Mononuclear cell (primary cell): ENCODE results near the gene SLC5A10. TPM values are rescaled to one million over a fixed set of nuclear protein-coding genes. Genes with fewer than 3 reads are reported as not detected.

Source experiments
- H3K27me3 ChIP-seq: 2 replicates; pipeline ENCODE4 v1.6.0; 2011; ENCODE audit warnings: low read length, control low read depth; ENCODE audit not compliant: insufficient read depth
- H3K4me1 ChIP-seq: 2 replicates; pipeline ENCODE4 v1.5.1; 2011; ENCODE audit warnings: mild to moderate bottlenecking, low read length, control low read depth; ENCODE audit not compliant: insufficient read depth
- H3K4me3 ChIP-seq: 2 replicates; pipeline ENCODE4 v1.5.1; 2011; ENCODE audit warnings: mild to moderate bottlenecking, low read length, moderate library complexity
- H3K9me3 ChIP-seq: 2 replicates; pipeline ENCODE4 v1.5.1; 2011; ENCODE audit warnings: low read depth, mild to moderate bottlenecking, control low read depth, low read length
- total RNA-seq: library from RNA; depleted of rRNA; stranded (reverse); fragments of >200 nt; gene quantifications from one replicate; pipeline ENCODE4 v1.2.3, GENCODE V29; 2012

Gene SLC5A10
- total RNA-seq, 1 donor: 0.10 TPM

DNA sequence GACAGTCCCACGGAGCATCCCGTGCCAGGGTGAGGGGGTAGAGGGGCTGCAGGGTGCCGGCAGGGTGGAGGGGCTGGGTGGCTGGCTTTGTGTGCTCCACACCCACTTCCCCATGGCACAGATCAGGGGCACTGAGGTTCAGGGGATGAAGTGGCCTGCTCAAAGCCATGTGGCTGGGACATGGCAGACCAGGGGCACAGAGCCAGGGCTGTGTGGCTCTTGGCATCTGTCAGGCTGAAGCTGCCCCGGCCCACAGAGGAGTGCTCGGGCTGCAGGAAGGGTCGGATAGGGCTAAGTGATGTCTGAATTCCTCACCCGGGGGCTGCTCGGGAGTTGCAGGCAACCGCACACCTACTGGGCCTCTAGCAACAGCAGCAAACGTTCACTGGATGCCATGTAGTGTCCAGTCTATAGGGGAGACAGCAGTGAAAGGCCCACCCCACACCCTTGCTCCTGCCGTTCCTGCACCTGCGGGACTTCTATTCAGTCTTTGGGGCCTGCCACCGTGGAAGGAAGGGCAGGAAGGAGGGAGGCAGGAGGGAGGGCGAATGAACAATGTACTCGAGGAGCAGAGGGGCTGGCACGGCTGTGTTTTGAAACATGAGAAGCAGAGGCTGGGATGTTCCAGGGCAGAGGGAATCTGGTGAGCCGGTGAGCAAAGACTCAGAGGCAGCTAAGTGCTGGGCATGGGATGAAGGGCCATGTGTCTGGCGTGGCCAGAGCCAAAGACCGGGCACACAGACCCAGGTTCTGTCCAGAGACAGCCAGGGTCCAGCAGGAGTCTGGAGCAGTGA is 15.1 kb downstream of the SLC5A10 start:
- Histone ChIP-seq H3K27me3 (no peaks in the 10 kb centered on the region), H3K4me3 (no peak overlapping the region), H3K4me1 (peaks cover 6% of the 10 kb centered on the region), H3K9me3 (no peaks in the 10 kb centered on the region)

DNA sequence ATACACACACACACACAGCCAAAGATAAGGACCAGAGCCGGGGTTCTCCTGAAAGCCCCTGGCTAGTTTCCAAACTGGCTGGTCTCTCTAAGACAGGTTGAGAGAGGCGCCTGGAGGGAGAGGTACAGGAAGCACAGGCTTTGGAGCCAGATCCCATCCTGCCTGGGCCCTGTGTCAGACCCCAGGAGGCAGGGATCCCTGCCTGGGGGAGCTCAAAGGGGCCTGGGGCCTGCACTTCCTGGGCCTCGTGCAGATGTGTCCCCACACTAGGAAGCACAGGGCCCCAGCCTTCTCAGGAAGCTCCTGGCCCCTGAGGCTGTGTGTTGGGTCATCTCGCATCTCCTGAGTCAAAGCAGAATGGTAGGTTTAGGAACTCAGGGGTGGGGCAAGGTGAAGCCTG is 16.0 kb downstream of the SLC5A10 start:
- Histone ChIP-seq H3K4me3 (no peak overlapping the region), H3K4me1 (peaks cover 6% of the 10 kb centered on the region), H3K27me3 (no peaks in the 10 kb centered on the region), H3K9me3 (no peaks in the 10 kb centered on the region)

DNA sequence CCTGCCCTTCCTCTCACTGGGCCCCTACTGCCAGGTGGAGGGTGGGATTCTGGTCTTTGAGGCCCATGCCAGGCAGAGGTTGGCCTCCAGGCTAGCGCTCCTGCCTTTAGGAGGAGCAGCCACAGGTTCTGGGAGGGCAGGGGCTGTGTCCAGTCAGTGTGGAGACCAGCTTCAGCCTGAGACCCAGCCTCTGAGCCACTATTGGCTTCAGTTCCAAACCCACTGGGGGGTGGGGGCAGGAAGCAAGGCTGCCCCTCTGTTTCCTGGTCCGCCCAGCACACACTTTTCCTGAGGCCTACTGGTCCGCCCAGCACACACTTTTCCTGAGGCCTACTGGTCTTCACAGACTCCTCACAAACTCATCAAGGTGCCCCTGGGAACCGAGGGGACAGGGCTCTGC is 16.4 kb downstream of the SLC5A10 start:
- H3K27me3 ChIP-seq: no peaks in the 10 kb centered on the region
- H3K9me3 ChIP-seq: no peaks in the 10 kb centered on the region
- H3K4me1 ChIP-seq: peaks cover 6% of the 10 kb centered on the region
- H3K4me3 ChIP-seq: no peak overlapping the region

DNA sequence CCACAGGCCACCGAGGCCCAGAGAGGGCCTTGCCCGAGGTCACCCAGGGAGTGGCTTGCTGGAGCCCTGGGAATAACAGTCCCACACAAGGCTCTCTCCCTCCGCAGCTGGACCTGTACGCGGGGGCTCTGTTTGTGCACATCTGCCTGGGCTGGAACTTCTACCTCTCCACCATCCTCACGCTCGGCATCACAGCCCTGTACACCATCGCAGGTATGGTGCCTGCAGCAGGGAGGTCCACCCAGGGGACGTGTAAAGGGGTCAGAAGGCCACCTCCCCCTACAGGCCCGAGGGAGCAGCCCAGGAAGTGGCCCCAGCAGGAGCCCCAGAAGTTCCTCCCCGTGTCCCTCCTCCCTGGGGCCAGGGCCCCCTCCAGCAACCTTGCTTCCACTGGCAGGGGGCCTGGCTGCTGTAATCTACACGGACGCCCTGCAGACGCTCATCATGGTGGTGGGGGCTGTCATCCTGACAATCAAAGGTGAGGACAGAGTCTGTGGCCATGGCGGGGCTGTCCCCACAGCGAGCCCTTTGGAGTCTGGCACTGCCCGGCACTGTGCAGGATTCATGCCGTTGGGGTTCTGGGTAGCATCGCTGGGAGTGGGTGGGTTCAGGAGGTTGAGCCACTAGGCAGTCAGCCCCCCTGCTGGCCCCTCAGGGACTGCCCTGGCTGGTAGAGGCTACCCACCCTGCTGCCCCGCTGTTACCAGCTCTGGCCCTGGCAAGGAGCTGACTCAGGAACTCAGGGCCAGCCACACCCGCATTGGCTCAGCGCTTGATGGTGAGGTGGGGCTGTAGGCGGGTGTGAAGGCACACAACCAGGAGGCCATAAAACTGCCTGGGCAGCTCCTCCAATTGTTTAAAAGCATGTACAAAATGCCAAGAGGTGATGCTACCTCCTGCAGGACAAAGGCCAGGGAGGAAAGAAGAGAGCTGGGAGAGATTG is 17.3 kb downstream of the SLC5A10 start:
- H3K4me1 ChIP-seq: peaks cover 6% of the 10 kb centered on the region
- no peaks in the 10 kb centered on the region for H3K27me3 ChIP-seq
- no peak overlapping the region for H3K4me3 ChIP-seq

DNA sequence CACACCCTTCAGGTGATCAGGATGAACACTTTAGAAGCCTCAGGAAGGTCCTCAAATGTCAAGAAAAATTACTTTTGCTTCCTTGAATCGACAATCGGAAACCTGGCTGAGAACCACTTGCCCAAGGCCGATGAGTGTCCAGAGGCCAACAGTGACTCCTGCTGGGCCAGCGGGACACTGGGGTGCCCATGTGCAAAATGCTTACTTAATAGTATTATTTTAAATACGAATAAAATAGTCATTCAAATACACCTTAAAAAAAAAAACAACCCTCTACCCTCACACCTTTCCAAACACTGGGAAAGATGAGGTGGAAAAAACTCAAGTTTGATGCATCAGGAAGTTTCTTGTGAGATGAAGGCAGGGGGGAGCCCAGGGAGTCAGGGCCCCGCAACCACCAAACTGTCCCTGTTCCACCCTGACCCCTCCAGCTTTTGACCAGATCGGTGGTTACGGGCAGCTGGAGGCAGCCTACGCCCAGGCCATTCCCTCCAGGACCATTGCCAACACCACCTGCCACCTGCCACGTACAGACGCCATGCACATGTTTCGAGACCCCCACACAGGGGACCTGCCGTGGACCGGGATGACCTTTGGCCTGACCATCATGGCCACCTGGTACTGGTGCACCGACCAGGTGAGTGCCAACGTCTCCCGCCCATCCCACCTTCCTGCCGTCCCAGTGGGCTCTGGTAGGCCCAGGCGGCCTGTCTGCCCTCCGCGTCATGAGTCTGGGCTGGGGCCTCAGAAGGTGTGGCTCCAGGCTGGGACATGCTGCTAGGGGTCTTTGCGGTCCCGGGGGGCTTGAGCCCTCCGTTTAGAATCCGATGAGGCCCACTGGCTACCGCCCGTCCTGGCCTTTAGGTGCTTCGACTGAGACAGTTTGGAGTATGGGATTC is 18.9 kb downstream of the SLC5A10 start:
- peaks cover 6% of the 10 kb centered on the region for H3K4me1 ChIP-seq
- H3K27me3 ChIP-seq: no peaks in the 10 kb centered on the region
- no peaks in the 10 kb centered on the region for H3K9me3 ChIP-seq
- H3K4me3 ChIP-seq: no peak overlapping the region

More for the DNA sequence above, 17.3 kb downstream of the SLC5A10 start:
- H3K9me3 ChIP-seq: no peaks in the 10 kb centered on the region

DNA sequence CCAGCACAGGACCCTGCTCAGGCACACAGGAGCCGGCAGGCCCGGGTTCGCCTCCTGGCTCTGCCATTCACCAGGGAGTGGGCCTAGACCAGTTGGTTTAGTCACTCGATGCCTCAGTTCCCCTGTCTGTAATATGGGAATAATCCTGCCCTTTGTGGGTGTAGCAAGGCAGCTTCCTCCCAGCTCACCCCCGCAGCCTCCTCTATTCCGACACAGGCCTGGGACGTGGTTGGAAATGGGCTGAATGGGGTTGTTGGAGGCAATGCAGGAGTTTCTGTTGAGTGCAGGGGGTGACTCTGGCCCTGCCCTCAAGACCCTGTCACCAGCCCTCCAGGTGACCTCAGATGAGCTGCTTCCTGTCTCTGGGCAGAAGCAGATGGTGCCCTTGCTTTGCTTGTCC is 19.8 kb downstream of the SLC5A10 start:
- peaks cover 6% of the 10 kb centered on the region for H3K4me1 ChIP-seq
- no peaks in the 10 kb centered on the region for H3K9me3 ChIP-seq
- no peak overlapping the region for H3K4me3 ChIP-seq
- no peaks in the 10 kb centered on the region for H3K27me3 ChIP-seq

DNA sequence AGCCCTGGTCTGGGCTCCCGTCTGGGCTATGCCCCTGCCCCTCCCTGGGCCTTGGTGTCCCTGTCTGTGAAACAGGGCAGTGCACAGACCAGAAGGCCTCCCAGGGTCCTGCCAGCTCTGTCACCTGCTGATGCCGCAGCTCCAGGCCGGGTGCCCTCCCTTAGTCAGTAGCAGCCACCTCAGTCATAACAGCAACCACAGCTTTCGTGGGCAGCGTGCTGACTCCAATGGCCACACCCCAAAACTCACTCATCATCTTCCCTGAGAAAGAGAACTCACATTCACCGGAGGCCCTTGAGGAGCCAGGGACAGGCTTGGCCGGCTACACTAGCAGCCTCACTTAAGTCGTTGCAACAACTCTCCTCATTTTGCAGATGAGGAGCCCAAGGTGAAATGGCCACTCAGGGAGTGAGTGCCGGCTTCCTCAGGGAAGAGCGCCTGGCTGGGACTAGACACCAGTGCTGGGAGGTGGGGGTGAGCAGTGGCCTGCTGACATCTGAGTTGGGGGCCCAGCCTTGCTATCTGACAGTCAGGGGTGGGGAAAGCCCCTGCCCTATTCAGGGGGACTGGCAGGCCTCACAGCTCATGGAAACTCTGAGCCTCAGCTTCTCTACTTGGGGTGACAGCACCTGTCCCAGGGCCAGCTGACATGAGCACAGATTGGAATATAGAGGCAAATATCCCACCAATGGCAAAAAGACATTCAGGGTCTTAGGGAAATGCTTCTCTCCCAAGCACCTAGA is 22.6 kb downstream of the SLC5A10 start:
- no peaks in the 10 kb centered on the region for H3K4me1 ChIP-seq
- H3K4me3 ChIP-seq: no peak overlapping the region
- H3K9me3 ChIP-seq: no peaks in the 10 kb centered on the region
- no peaks in the 10 kb centered on the region for H3K27me3 ChIP-seq

DNA sequence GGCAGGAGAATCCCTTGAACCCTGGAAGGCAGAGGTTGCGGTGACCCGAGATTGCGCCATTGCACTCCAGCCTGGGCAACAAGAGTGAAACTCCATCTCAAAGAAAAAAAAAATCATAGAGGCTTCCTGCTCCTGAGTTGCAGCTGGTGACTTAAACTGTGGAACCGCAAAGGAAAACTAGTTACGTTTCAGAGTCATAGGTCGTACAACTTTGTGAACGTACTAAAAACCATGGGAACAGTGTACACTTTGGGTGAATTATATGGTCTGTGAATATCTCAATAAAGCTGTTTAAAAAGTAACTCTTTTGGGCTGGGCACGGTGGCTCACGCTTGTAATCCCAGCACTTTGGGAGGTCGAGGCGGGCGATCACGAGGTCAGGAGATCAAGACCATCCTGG is 23.6 kb downstream of the SLC5A10 start:
- no peaks in the 10 kb centered on the region for H3K27me3 ChIP-seq
- H3K4me1 ChIP-seq: no peaks in the 10 kb centered on the region
- H3K4me3 ChIP-seq: no peak overlapping the region
- no peaks in the 10 kb centered on the region for H3K9me3 ChIP-seq

DNA sequence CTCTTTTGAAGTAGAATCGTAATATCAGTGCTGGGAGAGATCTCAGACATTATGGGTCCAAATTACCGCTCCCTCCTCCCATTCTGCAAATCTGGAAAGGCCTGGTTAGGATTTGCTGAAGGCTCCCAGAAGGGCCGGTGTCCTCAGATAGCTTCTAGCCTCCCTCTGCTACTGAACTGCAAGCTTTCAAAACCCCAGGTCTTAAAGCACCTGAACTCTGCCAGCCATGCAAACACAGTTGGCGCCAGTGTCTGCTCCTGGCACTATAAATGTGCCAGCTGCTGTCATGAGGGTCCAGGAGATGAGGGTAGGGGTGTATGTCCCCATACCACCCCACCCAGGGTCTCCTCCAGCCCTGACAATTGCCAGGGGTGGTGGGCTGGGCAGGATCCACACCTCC is 24.2 kb downstream of the SLC5A10 start:
- H3K27me3 ChIP-seq: no peaks in the 10 kb centered on the region
- no peaks in the 10 kb centered on the region for H3K4me1 ChIP-seq
- no peak overlapping the region for H3K4me3 ChIP-seq
- H3K9me3 ChIP-seq: no peaks in the 10 kb centered on the region

DNA sequence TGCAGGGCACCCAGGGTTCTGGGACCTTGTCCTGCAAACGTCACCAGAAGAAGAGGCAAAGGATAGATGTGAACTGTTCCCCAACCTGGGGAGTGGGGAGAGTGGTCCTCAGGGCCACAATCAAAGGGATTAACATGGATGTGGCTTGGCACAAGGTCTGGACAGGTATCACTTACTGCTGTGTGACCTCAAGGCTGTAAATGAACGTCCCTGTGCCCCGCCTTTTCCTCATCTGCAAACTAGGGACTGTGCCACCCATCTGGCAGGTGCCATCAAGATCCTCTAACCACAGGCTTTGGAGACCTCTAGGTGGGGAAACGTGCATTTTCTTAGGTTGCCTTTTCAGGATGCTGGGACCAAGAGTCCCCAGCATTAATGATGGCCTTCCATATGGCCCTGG is 25.1 kb downstream of the SLC5A10 start:
- Histone ChIP-seq H3K27me3 (no peaks in the 10 kb centered on the region), H3K4me1 (no peaks in the 10 kb centered on the region), H3K9me3 (no peaks in the 10 kb centered on the region), H3K4me3 (no peak overlapping the region)

DNA sequence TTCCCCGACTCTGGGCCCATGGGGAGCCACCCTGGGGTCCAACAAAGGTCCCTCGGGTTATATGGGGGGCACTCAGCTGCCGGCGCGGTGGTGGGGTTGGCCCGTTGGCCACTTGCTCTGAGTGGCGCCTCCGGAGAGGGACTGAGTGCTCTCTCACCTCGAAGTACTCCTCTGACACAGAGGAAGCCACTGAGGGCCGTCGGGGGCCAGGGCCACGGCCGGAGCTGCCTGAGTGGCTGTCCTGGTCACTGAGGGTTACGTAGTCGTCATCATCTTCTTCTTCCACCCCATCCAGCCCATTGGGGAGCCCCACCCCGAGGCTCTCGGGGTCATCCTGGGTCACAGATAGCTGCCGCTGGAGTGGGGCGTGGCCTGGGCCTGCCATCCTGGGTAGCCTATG is 25.7 kb downstream of the SLC5A10 start:
- Histone ChIP-seq H3K4me1 (no peaks in the 10 kb centered on the region), H3K27me3 (no peaks in the 10 kb centered on the region), H3K4me3 (no peak overlapping the region), H3K9me3 (no peaks in the 10 kb centered on the region)

DNA sequence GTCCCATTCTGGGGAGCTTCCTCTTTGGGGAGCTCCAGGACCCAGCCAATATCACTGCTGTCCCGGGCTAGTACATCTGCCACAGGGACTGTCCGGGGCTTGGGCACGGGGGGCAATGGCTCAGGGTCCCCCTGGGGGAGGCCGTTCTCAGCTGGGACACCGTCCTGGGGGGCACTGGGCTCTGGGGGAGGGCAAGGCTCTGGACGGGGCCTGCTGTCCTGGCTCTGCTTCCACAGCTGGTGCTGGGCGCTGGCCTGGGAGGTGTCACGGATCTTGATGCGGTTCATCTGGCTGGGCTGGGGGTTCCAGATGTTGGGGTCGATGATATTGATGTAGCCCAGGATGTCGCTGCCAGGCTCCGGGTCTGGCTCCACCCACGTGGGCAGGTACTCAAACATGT is 26.1 kb downstream of the SLC5A10 start:
- Histone ChIP-seq H3K4me1 (no peaks in the 10 kb centered on the region), H3K27me3 (no peaks in the 10 kb centered on the region), H3K4me3 (no peak overlapping the region), H3K9me3 (no peaks in the 10 kb centered on the region)

DNA sequence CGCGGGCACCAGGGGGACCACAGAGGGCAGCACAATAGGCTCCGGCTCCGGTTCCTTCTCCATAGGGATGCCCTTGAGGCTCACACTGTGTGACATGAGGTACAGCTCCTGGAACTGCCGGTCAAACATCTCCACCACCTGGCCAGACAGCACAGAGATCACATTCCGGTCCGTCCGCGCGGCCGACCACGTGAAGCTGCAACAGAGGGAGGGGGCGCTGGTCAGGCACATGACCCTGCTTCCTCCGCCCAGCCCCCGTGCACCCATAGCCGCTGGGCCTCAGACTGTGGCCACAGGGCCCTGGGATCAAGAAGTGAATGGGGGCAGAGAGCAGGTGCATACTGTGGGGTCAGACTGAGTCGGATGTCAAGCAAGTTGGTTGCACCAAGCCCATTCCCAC is 26.7 kb downstream of the SLC5A10 start:
- H3K27me3 ChIP-seq: no peaks in the 10 kb centered on the region
- no peak overlapping the region for H3K4me3 ChIP-seq

DNA sequence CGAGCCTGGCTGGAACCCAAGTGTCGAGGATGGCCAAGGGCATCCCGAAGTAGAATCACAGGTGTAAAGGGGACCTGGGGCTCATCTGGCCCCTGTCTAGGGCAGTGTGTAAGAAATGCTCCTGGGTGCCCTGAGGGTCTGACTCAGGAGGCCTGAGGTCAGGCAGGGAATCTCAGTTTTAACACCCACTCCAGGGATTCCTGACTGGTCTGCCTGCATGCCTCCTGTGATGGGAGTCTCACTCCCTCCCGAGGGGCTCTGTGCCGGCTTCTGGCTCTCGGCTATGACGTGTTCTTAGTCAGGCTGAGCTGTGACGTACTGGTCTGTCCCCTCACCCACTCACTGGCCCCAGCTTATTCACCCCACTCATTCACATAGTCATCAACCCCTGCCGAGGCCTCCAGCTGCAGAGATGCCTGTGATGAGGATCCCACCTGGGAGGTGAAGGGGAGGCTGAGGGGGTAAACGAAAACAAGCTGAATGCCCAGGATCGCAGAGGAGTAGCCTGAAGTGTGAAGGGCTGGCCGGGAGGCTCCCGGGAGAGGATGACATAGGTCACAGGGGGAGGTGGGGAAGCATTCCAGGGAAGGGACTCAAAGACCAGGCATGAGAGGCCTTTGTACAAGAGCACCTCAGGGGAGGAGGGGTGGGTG is 28.8 kb downstream of the SLC5A10 start:
- Histone ChIP-seq H3K27me3 (no peaks in the 10 kb centered on the region), H3K4me1 (no peaks in the 10 kb centered on the region), H3K4me3 (no peak overlapping the region), H3K9me3 (no peaks in the 10 kb centered on the region)

More for the DNA sequence above, 26.7 kb downstream of the SLC5A10 start:
- no peaks in the 10 kb centered on the region for H3K9me3 ChIP-seq
- no peaks in the 10 kb centered on the region for H3K4me1 ChIP-seq
